LNCaP clone FGC (cell line): ENCODE data around the gene SFR1.

Experiments
- DNase-seq: peaks from one replicate; pipeline ENCODE4 v3.0.0-alpha.2; 2011; ENCODE audit warnings: low read depth
- H3K4me3 ChIP-seq: 2 replicates; pipeline ENCODE4 v1.5.1; 2011; ENCODE audit warnings: mild to moderate bottlenecking, low read depth, low read length, control low read depth
- TF ChIP-seq, protein P1 (sequence below): IDR thresholded peaks from 2 replicates; pipeline ENCODE4 v1.5.1; 2012; ENCODE audit warnings: mild to moderate bottlenecking; ENCODE audit not compliant: control insufficient read depth, insufficient read depth; ENCODE audit errors: extremely low read depth

Gene SFR1, protein sequence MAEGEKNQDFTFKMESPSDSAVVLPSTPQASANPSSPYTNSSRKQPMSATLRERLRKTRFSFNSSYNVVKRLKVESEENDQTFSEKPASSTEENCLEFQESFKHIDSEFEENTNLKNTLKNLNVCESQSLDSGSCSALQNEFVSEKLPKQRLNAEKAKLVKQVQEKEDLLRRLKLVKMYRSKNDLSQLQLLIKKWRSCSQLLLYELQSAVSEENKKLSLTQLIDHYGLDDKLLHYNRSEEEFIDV

DNA sequence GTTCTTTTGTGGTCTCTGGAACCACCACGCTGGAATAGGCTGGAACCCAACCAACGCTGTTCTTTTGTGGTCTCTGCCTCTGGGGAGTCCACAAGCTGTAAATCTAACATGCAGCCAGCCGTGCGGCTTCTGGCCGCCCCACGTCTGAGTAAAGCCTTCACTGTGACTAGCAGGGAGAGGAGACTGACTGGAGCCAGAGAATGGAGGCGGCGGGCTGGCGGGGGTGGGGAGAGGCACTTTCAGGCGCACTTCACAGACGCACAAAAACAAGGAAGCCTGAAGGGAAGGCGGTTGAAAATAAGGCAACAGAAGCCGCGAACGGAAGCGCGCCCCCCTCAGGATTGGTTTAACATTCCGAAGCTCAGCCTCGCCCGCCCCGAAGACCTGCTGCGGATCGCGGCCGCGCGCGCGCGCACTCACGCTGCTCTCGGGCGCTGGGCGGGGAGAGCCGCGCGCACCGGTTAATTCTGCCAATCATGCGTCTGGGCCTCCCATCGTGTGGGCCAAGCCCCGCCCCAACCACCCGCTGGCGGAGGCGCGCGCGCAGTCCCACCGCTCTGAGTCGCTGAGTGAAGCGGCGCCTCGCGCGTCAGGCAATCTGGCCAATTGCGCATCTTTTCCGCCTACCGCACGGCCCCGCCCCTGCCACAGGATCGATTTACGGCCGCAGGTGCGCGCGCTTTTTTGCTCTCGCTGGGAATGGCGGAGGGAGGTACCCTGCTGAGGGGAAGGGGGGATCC is at the start of gene SFR1:
Gene SFR1, plus strand, starts transcription at position 687 of the 740 bp plus-strand sequence. Its CDS starts 13 bp downstream, at position 700.
- TF ChIP-seq, protein P1, sequence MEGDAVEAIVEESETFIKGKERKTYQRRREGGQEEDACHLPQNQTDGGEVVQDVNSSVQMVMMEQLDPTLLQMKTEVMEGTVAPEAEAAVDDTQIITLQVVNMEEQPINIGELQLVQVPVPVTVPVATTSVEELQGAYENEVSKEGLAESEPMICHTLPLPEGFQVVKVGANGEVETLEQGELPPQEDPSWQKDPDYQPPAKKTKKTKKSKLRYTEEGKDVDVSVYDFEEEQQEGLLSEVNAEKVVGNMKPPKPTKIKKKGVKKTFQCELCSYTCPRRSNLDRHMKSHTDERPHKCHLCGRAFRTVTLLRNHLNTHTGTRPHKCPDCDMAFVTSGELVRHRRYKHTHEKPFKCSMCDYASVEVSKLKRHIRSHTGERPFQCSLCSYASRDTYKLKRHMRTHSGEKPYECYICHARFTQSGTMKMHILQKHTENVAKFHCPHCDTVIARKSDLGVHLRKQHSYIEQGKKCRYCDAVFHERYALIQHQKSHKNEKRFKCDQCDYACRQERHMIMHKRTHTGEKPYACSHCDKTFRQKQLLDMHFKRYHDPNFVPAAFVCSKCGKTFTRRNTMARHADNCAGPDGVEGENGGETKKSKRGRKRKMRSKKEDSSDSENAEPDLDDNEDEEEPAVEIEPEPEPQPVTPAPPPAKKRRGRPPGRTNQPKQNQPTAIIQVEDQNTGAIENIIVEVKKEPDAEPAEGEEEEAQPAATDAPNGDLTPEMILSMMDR: peak; percentile 73
- H3K4me3 ChIP-seq: peak within 1 kb of the TSS; percentile 78

DNA sequence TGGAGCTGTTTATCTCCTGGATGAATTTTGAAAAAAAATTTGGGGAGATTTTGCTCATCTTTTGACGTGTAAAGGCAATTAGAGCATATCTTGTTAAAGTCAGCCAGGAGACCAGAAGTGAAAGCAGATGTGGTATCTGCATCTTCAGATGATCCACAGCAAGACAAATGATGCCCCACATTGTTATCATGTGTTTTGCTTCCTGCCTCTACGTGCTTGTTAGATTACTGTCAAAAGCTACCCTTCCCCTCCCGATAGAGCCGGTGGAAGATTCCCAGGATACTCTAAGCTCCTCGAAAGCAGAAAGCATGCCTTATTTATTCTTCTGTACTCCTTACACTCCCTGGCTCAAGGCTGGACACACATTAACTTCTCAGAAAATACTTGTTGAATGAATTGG is 49.2 kb upstream of the SFR1 start:
- H3K4me3 ChIP-seq: no peak overlapping the region
- TF ChIP-seq, protein P1: no peak
- no peak for DNase-seq

More for the DNA sequence above, at the start of gene SFR1:
- peak; percentile 94 for DNase-seq

DNA sequence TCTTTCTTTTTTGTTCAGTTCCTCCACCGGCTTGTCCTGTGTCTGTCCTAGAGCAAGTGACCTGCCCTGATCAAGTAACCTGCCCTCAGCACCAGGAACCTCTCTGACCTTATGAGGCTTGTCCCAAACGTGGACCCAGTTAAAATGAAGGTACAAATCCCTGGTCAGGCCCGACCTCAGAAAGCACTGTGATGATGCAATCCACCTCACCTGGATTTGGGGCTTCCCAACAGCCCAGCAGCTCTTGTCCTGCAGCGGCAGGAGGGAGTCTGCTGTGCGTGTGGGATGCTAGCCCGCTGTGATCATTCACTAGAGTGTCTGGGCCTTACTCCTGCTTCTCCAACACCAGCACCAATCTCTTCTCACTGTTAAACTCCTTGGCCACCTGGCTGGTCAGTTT is 47.5 kb upstream of the SFR1 start:
- TF ChIP-seq, protein P1: no peak
- no peak for DNase-seq
- H3K4me3 ChIP-seq: no peak overlapping the region

DNA sequence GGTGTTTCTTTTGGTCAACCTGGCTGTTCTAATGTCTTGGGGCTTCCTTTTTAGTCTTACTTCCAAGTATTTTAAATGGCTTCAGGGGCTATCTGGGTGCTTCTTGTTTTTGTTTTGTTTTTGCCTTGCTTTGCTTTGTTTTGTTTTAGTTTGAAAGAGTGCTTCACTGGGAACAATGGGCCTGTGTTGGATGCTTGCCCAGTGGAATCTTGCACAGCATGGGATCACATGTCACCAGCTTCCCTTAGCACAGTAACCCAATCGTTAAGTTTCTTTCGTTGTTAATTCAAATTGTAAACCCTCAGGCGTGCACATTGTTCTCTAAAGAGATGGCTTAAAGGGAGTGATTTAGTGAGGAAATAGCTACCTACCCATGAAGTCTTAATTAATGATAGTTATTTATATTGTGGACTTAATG is 45.2 kb upstream of the SFR1 start:
- TF ChIP-seq, protein P1: no peak
- DNase-seq: peak; percentile 7
- no peak overlapping the region for H3K4me3 ChIP-seq

DNA sequence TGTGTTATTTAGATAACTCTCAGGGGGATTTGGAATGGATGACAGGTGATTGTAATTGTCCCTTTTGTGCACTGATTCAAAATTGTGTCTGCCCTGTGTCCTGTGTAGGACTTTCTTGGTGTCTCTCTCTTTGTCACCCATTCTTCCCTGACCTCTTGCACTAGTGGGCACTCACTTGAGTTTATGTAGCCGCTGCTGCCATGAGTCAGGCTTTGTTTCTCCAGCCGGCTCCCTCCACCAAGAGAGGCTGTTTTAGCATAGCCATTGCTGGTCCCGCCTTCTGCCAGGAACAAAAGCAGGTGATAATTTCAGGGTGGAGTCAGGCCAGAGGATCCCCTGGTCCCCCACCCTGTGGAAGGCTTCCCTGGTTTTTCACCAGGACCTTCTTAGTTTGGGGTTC is 44.7 kb upstream of the SFR1 start:
- DNase-seq: no peak
- TF ChIP-seq, protein P1: no peak
- H3K4me3 ChIP-seq: no peak overlapping the region

DNA sequence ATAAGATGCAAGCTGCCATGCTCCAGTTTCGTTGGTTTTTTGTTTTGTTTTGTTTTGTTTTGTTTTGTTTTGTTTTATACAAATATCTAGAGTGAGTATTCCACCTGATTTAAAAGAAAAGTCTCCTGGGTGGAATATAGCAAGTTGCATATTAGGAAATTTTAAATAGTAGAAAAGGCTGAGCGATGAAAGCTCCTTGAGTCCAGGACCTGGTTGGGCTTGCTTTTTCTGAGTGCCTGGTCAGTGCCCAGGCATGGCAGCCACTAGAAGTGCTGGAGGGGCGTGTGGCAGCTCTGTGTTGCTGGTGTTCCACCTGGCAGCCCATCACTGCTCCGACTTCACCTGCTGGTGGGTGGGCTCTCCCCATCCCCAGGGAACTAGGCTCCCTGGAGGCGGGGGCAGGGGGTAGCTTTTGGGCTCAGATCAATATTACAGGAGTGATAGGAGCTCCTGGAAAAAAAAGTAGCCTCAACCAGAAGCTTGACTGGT is 44.3 kb upstream of the SFR1 start:
- no peak for DNase-seq
- H3K4me3 ChIP-seq: no peak overlapping the region
- TF ChIP-seq, protein P1: no peak
